HepG2 (cell line): ENCODE data around the gene CHMP1B. TPM values are rescaled to one million over a fixed set of nuclear protein-coding genes. Genes with fewer than 3 reads are reported as not detected.
A peak's percentile ranks its signal among the peaks of the same experiment; 100 is the strongest.

Source experiments
- ASH2L ChIP-seq: fragments of 300-600, 200-600 bp; sonication (generic); IDR thresholded peaks from 2 replicates; pipeline ENCODE4 v1.7.0; 2017; ENCODE audit warnings: low read depth, mild to moderate bottlenecking, moderate library complexity, mixed read lengths, low read length; ENCODE audit not compliant: insufficient read length
- ATF1 ChIP-seq: IDR thresholded peaks from 2 replicates; pipeline ENCODE4 v1.6.1; 2016; ENCODE audit warnings: mild to moderate bottlenecking, control low read depth
- CENPX ChIP-seq: sonication (generic); formaldehyde crosslinking; IDR thresholded peaks from 2 replicates; pipeline ENCODE4 v1.9.0; 2021; ENCODE audit warnings: mild to moderate bottlenecking, missing genetic modification reagents, moderate library complexity
- ELF1 ChIP-seq: sonication (generic); formaldehyde crosslinking; IDR thresholded peaks from 2 replicates; pipeline ENCODE4 v1.4.0; 2020; ENCODE audit warnings: missing genetic modification reagents
- ELF4 ChIP-seq: sonication (generic); formaldehyde crosslinking; IDR thresholded peaks from 2 replicates; pipeline ENCODE4 v1.5.0; 2020; ENCODE audit warnings: missing genetic modification reagents, mild to moderate bottlenecking, moderate library complexity, borderline replicate concordance
- HMGA1 ChIP-seq: sonication (generic); formaldehyde crosslinking; conservative IDR thresholded peaks from 2 replicates; pipeline ENCODE4 v1.4.0; 2020; ENCODE audit warnings: missing genetic modification reagents
- KLF15 ChIP-seq: sonication (generic); formaldehyde crosslinking; IDR thresholded peaks from 2 replicates; pipeline ENCODE4 v1.8.1; 2023; ENCODE audit warnings: borderline replicate concordance, mild to moderate bottlenecking, inconsistent platforms, missing genetic modification reagents, mixed read lengths
- MAFK ChIP-seq, 2 experiments: IDR thresholded peaks in 1 of 2; conservative IDR thresholded peaks in 1 of 2; 2 replicates each; pipeline ENCODE4 v1.6.1; 2011; ENCODE audit warnings: improper control_type of control experiment in 2 of 2, low read length in 2 of 2
- NCOA1 ChIP-seq: sonication (generic); formaldehyde crosslinking; IDR thresholded peaks from 2 replicates; pipeline ENCODE4 v1.9.0; 2021; ENCODE audit warnings: missing genetic modification reagents
- PTBP1 ChIP-seq: fragments of 200-400 bp; formaldehyde crosslinking; IDR thresholded peaks from 2 replicates; pipeline ENCODE4 v1.6.1; 2018; ENCODE audit warnings: low read length, low read depth; ENCODE audit not compliant: poor library complexity, severe bottlenecking
- RFXANK ChIP-seq: IDR thresholded peaks from 2 replicates; pipeline ENCODE4 v1.6.1; 2016
- SALL1 ChIP-seq: sonication (generic); formaldehyde crosslinking; IDR thresholded peaks from 2 replicates; pipeline ENCODE4 v1.8.0; 2022; ENCODE audit warnings: mild to moderate bottlenecking, missing genetic modification reagents
- SP1 ChIP-seq, 2 experiments: fragments of 450-650 bp in 1 of 2; sonication (generic) in 1 of 2; formaldehyde crosslinking in 1 of 2; IDR thresholded peaks; 2 replicates each; pipeline versions ENCODE4 v1.4.0 to v1.6.1; 2016 to 2020; ENCODE audit warnings: missing genetic modification reagents in 1 of 2
- SP4 ChIP-seq: sonication (generic); formaldehyde crosslinking; IDR thresholded peaks from 2 replicates; pipeline ENCODE4 v1.8.1; 2023; ENCODE audit warnings: mild to moderate bottlenecking, missing genetic modification reagents
- TCF7L2 ChIP-seq: IDR thresholded peaks from 2 replicates; pipeline ENCODE4 v1.6.1; 2011; ENCODE audit warnings: mild to moderate bottlenecking, low read depth, low read length, moderate library complexity
- ZBTB33 ChIP-seq: sonication (generic); formaldehyde crosslinking; IDR thresholded peaks from 2 replicates; pipeline ENCODE4 v1.4.0; 2020; ENCODE audit warnings: missing genetic modification reagents
- ZBTB42 ChIP-seq: sonication (generic); formaldehyde crosslinking; IDR thresholded peaks from 2 replicates; pipeline ENCODE4 v1.5.0; 2020; ENCODE audit warnings: mild to moderate bottlenecking, missing genetic modification reagents
- ZNF101 ChIP-seq: sonication (generic); formaldehyde crosslinking; IDR thresholded peaks from 2 replicates; pipeline ENCODE4 v1.4.0; 2020; ENCODE audit warnings: mild to moderate bottlenecking, low read depth, missing genetic modification reagents, borderline replicate concordance
- ZNF251 ChIP-seq: sonication (generic); formaldehyde crosslinking; IDR thresholded peaks from 2 replicates; pipeline ENCODE4 v1.9.0; 2021; ENCODE audit warnings: mild to moderate bottlenecking, missing genetic modification reagents
- ZNF563 ChIP-seq: sonication (generic); formaldehyde crosslinking; IDR thresholded peaks from 2 replicates; pipeline ENCODE4 v1.8.0; 2022; ENCODE audit warnings: mild to moderate bottlenecking, moderate library complexity, missing genetic modification reagents
- ZNF569 ChIP-seq: sonication (generic); formaldehyde crosslinking; IDR thresholded peaks from 2 replicates; pipeline ENCODE4 v1.5.0; 2020; ENCODE audit warnings: mild to moderate bottlenecking, missing genetic modification reagents, moderate library complexity, borderline replicate concordance
- ZNF607 ChIP-seq: sonication (generic); formaldehyde crosslinking; IDR thresholded peaks from 2 replicates; pipeline ENCODE4 v1.5.1; 2020; ENCODE audit warnings: missing genetic modification reagents, mild to moderate bottlenecking, borderline replicate concordance
- ZNF710 ChIP-seq: sonication (generic); formaldehyde crosslinking; IDR thresholded peaks from 2 replicates; pipeline ENCODE4 v1.5.0; 2020; ENCODE audit warnings: mild to moderate bottlenecking, missing genetic modification reagents, borderline replicate concordance
- ZNF773 ChIP-seq: sonication (generic); formaldehyde crosslinking; IDR thresholded peaks from 2 replicates; pipeline ENCODE4 v1.4.0; 2020; ENCODE audit warnings: missing genetic modification reagents, borderline replicate concordance
- ZSCAN9 ChIP-seq: IDR thresholded peaks from 2 replicates; pipeline ENCODE4 v1.6.1; 2016; ENCODE audit warnings: borderline replicate concordance
- polyA plus RNA-seq, 8 experiments: library from polyadenylated mRNA; depleted of rRNA in 3 of 8; stranded (reverse) in 7 of 8; unstranded in 1 of 8; fragments of >200 nt; fragmentation: Illumina TruSeq in 4 of 8; extraction: Trizol in 4 of 8; gene quantifications; 2 replicates each; pipeline versions ENCODE4 v1.2.1 to v1.2.3, GENCODE V29; 2011 to 2016; ENCODE audit warnings: low read depth in 4 of 8, missing spikeins in 1 of 8, mixed read lengths in 1 of 8; ENCODE audit not compliant: insufficient read depth in 1 of 8
- total RNA-seq, 5 experiments: library from RNA; depleted of rRNA; stranded (reverse); fragments of >200 nt; fragmentation: Illumina TruSeq; extraction: Trizol; gene quantifications; 2 replicates each; pipeline ENCODE4 v1.2.3, GENCODE V29; 2016; ENCODE audit warnings: low read depth in 1 of 5
- TF ChIP-seq, protein P1 (sequence below): sonication (generic); formaldehyde crosslinking; IDR thresholded peaks from 2 replicates; pipeline ENCODE4 v1.5.1; 2020; ENCODE audit warnings: mild to moderate bottlenecking, missing genetic modification reagents, moderate library complexity

Gene CHMP1B
- total and polyA plus RNA-seq, 2 of the 13 experiments (the other 11 are each of a cell fraction or from before 2014, with no cell fraction given), result 18.8 to 20.2 TPM

- 0 out of 2 replicates have a peak, but pooled peaks have one; percentile 59 for TF ChIP-seq RFXANK
- no peak for TF ChIP-seq HMGA1
- TF ChIP-seq ELF1 (CRISPR knock-in tag), result peak; percentile 20; the same call in 1 of the 2 replicates
- TF ChIP-seq ZNF773 (CRISPR knock-in tag), result no peak
- TF ChIP-seq ASH2L, result peak; percentile 44
- no peak for TF ChIP-seq NCOA1 (CRISPR knock-in tag)
- peak; percentile 54 to 89 for TF ChIP-seq MAFK (conservative IDR thresholded peaks at IDR 0.05 in 1 of 2, IDR thresholded peaks at IDR 0.05 in 1 of 2; ENCODE audit: low read length in 2 of 2)
- peak; percentile 75; the same call in 1 of the 2 replicates for TF ChIP-seq ZNF710 (CRISPR knock-in tag)
- TF ChIP-seq ZNF251 (CRISPR knock-in tag), result no peak
- no peak for TF ChIP-seq ZBTB42 (CRISPR knock-in tag)
- no peak for TF ChIP-seq PTBP1
- no peak for TF ChIP-seq KLF15 (CRISPR knock-in tag)
- TF ChIP-seq ZNF101 (CRISPR knock-in tag), result no peak
- no peak for TF ChIP-seq SP4 (CRISPR knock-in tag)
- peak; percentile 87; the same call in 1 of the 2 replicates for TF ChIP-seq ZSCAN9 (CRISPR knock-in tag)
- no peak for TF ChIP-seq SP1 (IDR thresholded peaks at IDR 0.05)
- 0 out of 2 replicates have a peak, but pooled peaks have one; percentile 20 for TF ChIP-seq SP1 (CRISPR knock-in tag; IDR thresholded peaks at IDR 0.05)
- no peak for TF ChIP-seq ZNF569
- peak; percentile 69 for TF ChIP-seq ATF1 (CRISPR knock-in tag)
- TF ChIP-seq CENPX (CRISPR knock-in tag), result no peak
- 0 out of 2 replicates have a peak, but pooled peaks have one; percentile 13 for TF ChIP-seq ZBTB33 (CRISPR knock-in tag)
- TF ChIP-seq ZNF607 (CRISPR knock-in tag), result no peak
- TF ChIP-seq, protein P1, sequence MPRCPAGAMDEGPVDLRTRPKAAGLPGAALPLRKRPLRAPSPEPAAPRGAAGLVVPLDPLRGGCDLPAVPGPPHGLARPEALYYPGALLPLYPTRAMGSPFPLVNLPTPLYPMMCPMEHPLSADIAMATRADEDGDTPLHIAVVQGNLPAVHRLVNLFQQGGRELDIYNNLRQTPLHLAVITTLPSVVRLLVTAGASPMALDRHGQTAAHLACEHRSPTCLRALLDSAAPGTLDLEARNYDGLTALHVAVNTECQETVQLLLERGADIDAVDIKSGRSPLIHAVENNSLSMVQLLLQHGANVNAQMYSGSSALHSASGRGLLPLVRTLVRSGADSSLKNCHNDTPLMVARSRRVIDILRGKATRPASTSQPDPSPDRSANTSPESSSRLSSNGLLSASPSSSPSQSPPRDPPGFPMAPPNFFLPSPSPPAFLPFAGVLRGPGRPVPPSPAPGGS (CRISPR knock-in tag), result 0 out of 2 replicates have a peak, but pooled peaks have one; percentile 48
- no peak for TF ChIP-seq ELF4
- TF ChIP-seq SALL1 (CRISPR knock-in tag), result peak; percentile 72; the same call in 1 of the 2 replicates
- no peak for TF ChIP-seq TCF7L2
- no peak for TF ChIP-seq ZNF563
Observed at GRCh38 chr18:11857177-11857887, 6.1 kb downstream of the CHMP1B start (continued).
